ENCODE data around the gene MYBPC2. TPM values are rescaled to one million over a fixed set of nuclear protein-coding genes. Genes with fewer than 3 reads are reported as not detected.

MYBPC2 gene
- total RNA-seq, 1 donor from 2014 or later = 59.5 TPM

GRCh38 chr19:50410109-50410508 is 22.6 kb upstream of the MYBPC2 start:
- DNase-seq = no peak

- DNase-seq = no peak
Observed at GRCh38 chr19:50412419-50412818, 20.3 kb upstream of the MYBPC2 start.

GRCh38 chr19:50413096-50413495 is 19.6 kb upstream of the MYBPC2 start:
- DNase-seq = no peak

GRCh38 chr19:50413531-50413930 is 19.2 kb upstream of the MYBPC2 start:
- DNase-seq = no peak

GRCh38 chr19:50414864-50415660 is 17.6 kb upstream of the MYBPC2 start:
- peak; percentile 76 for DNase-seq

GRCh38 chr19:50415661-50416033 is 17.0 kb upstream of the MYBPC2 start:
- no peak for DNase-seq

GRCh38 chr19:50416034-50416977 is 16.4 kb upstream of the MYBPC2 start:
- no peak for DNase-seq

- DNase-seq = no peak
Observed at GRCh38 chr19:50417111-50418081, 15.3 kb upstream of the MYBPC2 start.

- DNase-seq = peak; percentile 21
Observed at GRCh38 chr19:50418176-50419021, 14.3 kb upstream of the MYBPC2 start, which contains the start of gene SPIB. SPIB (plus strand) TSS chr19:50418938; CDS start chr19:50418963, 25 bp downstream.

- no peak for DNase-seq
Observed at GRCh38 chr19:50419022-50419579, 13.6 kb upstream of the MYBPC2 start.

GRCh38 chr19:50419580-50420035 is 13.1 kb upstream of the MYBPC2 start:
- no peak for DNase-seq

- DNase-seq = no peak
Observed at GRCh38 chr19:50420127-50420526, 12.6 kb upstream of the MYBPC2 start.

GRCh38 chr19:50420808-50421207 is 11.9 kb upstream of the MYBPC2 start:
- DNase-seq = no peak

GRCh38 chr19:50422397-50423278 is 10.1 kb upstream of the MYBPC2 start:
- no peak for DNase-seq

- DNase-seq = no peak
Observed at GRCh38 chr19:50423279-50424113, 9.2 kb upstream of the MYBPC2 start.

GRCh38 chr19:50425581-50425980 is 7.1 kb upstream of the MYBPC2 start:
- no peak for DNase-seq

- no peak for DNase-seq
Observed at GRCh38 chr19:50427318-50427925, 5.3 kb upstream of the MYBPC2 start.

- DNase-seq = peak; percentile 88
Observed at GRCh38 chr19:50427997-50428425, 4.7 kb upstream of the MYBPC2 start.

All from tongue (tissue), 2 donors.